Mucosa of rectum (tissue), 2 donors: ENCODE data around the gene TMCC2.
A peak's percentile ranks its signal among the peaks of the same experiment; 100 is the strongest.

Source experiments
- H3K27ac ChIP-seq, 2 donors: one replicate each; pipeline ENCODE4 v1.7.0; 2013; ENCODE audit warnings: inconsistent platforms in 2 of 2, low read depth in 2 of 2, low read length in 2 of 2
- H3K27me3 ChIP-seq, 2 donors: one replicate each; pipeline ENCODE4 v1.7.0; 2013; ENCODE audit warnings: low read length in 2 of 2; ENCODE audit not compliant: control insufficient read depth in 2 of 2, insufficient read depth in 2 of 2
- H3K36me3 ChIP-seq, 2 donors: one replicate each; pipeline ENCODE4 v1.7.0; 2013; ENCODE audit warnings: low read length in 2 of 2; ENCODE audit not compliant: control insufficient read depth in 2 of 2, insufficient read depth in 2 of 2
- H3K4me1 ChIP-seq, 2 donors: one replicate each; pipeline ENCODE4 v1.7.0; 2013; ENCODE audit warnings: low read length in 2 of 2, mild to moderate bottlenecking in 1 of 2; ENCODE audit not compliant: control insufficient read depth in 2 of 2, insufficient read depth in 2 of 2
- H3K4me3 ChIP-seq, 2 donors: one replicate each; pipeline ENCODE4 v1.7.0; 2013; ENCODE audit warnings: low read length in 2 of 2
- H3K9ac ChIP-seq, 2 donors: one replicate each; pipeline ENCODE4 v1.7.0; 2013; ENCODE audit warnings: low read length in 2 of 2, low read depth in 1 of 2, mild to moderate bottlenecking in 1 of 2
- H3K9me3 ChIP-seq, 2 donors: one replicate each; pipeline ENCODE4 v1.7.0; 2013; ENCODE audit warnings: low read length in 2 of 2; ENCODE audit not compliant: control insufficient read depth in 2 of 2
- donor health status: healthy.
- donor health status: Normal muscosa, but diverticular disease.

The TMCC2 gene

DNA sequence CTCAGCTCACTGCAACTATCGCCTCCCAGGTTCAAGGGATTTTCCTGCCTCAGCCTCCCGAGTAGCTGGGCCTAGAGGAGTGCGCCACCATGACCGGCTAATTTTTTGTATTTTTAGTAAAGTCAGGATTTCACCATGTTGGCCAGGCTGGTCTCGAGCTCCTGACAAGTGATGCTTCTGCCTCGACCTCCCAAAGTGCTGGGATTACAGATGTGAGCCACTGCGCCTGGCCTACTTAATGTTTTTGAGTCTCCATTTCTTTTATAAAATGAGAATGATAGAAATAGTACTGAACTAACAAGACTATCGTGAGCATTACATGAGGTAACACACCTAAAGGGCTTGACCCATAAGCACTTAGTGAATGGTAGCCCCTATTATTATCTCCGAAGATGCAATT lies 72.4 kb downstream of the TMCC2 start:
- no peak overlapping the region for H3K4me3 ChIP-seq
- H3K36me3 ChIP-seq = peaks cover 29 to 34% of the 10 kb centered on the region in 2 donors
- H3K4me1 ChIP-seq = peaks cover 13 to 18% of the 10 kb centered on the region in 2 donors
- H3K27me3 ChIP-seq = no peaks in the 10 kb centered on the region
- no peak overlapping the region for H3K9ac ChIP-seq
- no peak overlapping the region for H3K27ac ChIP-seq
- H3K9me3 ChIP-seq = no peaks in the 10 kb centered on the region

DNA sequence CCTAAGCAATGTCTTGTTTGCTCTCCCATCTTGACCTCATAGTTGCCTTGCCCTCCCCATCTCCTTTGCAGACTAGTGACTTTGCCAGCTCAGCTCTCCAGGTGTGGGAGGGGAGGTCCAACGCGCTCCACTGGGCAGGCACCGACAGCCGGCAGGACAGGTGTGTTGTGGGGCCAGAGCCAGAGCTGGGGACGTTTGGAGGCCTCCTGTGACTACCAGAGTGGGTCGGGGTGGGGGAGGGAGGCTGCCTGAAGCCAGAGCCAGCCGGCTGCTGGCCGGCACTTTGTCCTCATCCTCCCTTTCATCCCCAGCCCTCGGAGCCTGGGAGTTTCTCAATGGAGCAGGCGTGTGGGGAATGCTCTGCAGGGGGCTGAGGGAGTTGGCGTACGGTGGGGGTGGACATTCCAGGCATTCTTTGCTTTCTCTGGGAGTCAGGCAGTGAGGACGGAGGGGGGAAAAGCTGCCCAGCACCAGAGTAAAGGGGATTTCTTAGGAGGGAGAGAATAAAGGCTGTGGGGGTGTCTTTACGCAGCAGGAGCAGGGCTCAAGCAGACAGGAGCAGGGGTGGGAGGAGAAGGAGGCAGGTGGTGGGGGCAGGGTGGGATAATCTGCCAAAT lies 73.6 kb downstream of the TMCC2 start:
- no peak overlapping the region for H3K9ac ChIP-seq

DNA sequence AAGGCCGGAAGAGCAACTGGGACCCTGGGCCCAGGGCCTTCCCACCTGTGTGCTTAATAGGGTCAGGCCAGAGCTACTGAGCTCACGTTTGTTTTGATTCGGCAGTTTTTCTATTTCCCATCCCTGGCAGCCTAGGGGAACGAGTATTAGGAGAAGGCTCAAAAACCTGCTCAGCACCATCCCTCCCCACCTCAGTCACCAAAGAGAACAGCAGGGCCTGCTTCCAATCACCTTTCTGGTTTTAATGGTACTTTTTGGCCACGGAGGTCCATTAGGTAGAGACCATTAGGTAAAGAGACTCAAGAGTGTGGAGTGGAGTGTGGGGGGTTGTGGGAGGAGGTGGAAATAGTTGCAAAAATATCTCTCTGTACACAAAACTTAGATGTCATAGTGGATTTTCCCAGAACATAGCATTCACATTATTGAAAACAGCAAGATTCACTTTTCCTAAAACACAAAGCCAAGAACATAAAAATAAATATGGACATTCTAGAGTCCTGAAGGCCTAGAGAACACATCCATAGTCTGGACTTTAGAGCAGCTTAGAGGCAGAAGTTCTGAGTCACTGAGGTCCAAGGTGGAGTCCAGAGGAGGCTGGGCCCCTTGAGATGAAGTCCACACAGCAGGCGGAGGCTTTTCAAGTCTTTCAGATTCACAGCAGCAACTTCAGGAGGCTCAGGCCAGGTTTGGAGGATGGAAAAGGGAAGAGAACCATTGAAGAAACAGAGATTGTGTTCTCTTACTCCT lies 74.3 kb downstream of the TMCC2 start:
- H3K27ac ChIP-seq = peak overlapping the region in 1 of 2 donors; percentile 23
- H3K27me3 ChIP-seq = no peaks in the 10 kb centered on the region
- H3K9ac ChIP-seq = no peak overlapping the region
- H3K36me3 ChIP-seq = peaks cover 43 to 45% of the 10 kb centered on the region in 2 donors
- H3K4me1 ChIP-seq = peaks cover 19 to 25% of the 10 kb centered on the region in 2 donors
- H3K9me3 ChIP-seq = no peaks in the 10 kb centered on the region
- no peak overlapping the region for H3K4me3 ChIP-seq

More for the DNA sequence above, 73.6 kb downstream of the TMCC2 start:
- H3K4me1 ChIP-seq = peaks cover 12 to 20% of the 10 kb centered on the region in 2 donors
- H3K36me3 ChIP-seq = peaks cover 39 to 41% of the 10 kb centered on the region in 2 donors
- H3K9me3 ChIP-seq = no peaks in the 10 kb centered on the region
- H3K27me3 ChIP-seq = no peaks in the 10 kb centered on the region
- H3K27ac ChIP-seq = peak overlapping the region in 1 of 2 donors; percentile 23
- H3K4me3 ChIP-seq = no peak overlapping the region

DNA sequence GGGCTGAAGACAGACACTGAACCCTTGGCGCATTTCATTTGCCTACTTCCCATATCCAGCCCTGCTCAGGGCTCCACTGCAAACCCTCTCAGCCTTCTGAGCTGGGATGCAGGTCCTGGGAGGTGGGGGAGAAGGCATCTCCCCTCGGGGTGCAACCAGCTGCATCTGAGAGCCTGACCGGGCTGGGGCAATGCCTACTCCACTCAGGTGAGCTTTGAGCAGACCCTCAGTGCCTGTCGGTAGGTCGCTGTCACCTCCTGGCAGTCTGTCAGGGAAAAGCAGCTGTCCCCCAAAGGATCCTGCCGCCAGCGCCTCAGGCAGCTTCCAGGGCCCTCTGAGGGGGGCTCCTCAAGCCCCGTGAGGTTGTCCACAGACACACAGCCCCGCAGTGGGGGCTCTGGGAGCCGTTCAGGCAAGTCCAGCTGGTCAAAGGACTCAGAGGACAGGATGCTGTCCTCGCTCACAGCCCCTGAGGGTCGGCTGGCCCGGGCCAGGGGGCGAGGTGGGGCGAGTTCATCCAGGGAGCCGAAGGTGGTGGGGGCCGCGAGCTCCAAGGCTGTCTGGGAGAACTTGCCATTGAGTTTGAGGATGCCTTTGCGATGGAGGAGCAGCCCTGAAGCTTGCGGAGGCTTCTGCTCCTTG lies 75.6 kb downstream of the TMCC2 start:
- H3K36me3 ChIP-seq = peaks cover 54 to 58% of the 10 kb centered on the region in 2 donors
- H3K9ac ChIP-seq = no peak overlapping the region
- H3K4me1 ChIP-seq = peaks cover 33 to 36% of the 10 kb centered on the region in 2 donors
- no peaks in the 10 kb centered on the region for H3K27me3 ChIP-seq
- H3K4me3 ChIP-seq = no peak overlapping the region
- H3K27ac ChIP-seq = no peak overlapping the region
- H3K9me3 ChIP-seq = no peaks in the 10 kb centered on the region

DNA sequence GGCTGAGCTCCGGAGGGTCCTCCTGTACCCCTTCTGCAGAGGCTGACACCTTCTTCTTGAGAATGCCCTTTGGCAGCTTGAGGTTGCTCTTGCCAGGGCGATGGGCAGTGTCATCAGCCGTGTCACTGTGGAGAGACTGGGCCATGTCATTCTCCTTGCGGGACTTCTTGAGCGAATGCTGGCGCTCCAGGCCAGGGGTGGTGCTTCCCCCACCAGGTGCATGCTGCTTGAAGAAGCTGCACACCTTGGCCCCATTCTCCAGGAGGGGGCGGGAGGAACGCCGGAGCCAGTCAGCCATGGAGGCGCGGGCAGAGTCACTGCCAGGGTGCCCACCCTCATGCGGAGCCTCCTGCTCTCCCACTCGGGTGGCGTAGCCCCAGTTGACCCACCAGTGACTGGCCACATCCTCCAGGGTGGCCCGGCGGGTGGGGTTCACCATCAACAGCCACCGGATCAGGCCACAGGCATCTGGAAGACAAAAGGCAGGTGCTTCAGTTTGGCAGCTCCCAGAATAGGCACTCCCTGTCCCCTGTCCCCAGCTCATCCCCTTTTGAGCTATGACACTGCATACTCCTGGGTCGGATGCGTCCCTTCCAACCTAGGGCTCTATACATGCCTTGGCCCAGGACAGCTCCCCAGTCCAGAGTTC lies 76.4 kb downstream of the TMCC2 start:
- H3K27me3 ChIP-seq = no peaks in the 10 kb centered on the region
- H3K4me3 ChIP-seq = no peak overlapping the region
- H3K9me3 ChIP-seq = no peaks in the 10 kb centered on the region
- no peak overlapping the region for H3K9ac ChIP-seq
- H3K27ac ChIP-seq = no peak overlapping the region
- peaks cover 40 to 43% of the 10 kb centered on the region in 2 donors for H3K4me1 ChIP-seq
- peaks cover 60 to 65% of the 10 kb centered on the region in 2 donors for H3K36me3 ChIP-seq

DNA sequence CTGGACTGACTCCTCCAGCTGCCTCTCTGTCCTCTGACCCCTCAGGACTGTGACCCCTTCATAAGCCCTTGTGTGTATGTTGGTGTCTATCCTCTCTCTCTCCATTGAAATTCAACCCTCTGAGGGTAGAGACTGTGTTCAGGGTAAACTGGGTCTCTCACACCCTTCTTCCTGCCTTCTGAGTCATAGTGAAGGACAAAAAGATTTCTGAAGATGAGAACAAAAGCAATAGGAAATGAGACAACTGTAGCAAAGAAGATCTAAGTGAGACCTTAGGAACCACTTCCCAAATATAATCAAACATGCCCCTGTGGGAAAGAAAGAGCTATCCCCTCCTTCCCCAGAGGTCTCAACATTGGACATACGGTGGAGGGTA lies 76.9 kb downstream of the TMCC2 start:
- H3K36me3 ChIP-seq = peaks cover 63 to 68% of the 10 kb centered on the region in 2 donors
- H3K9me3 ChIP-seq = no peaks in the 10 kb centered on the region
- no peaks in the 10 kb centered on the region for H3K27me3 ChIP-seq
- H3K27ac ChIP-seq = no peak overlapping the region
- H3K4me3 ChIP-seq = no peak overlapping the region
- H3K9ac ChIP-seq = no peak overlapping the region
- H3K4me1 ChIP-seq = peaks cover 41 to 43% of the 10 kb centered on the region in 2 donors

DNA sequence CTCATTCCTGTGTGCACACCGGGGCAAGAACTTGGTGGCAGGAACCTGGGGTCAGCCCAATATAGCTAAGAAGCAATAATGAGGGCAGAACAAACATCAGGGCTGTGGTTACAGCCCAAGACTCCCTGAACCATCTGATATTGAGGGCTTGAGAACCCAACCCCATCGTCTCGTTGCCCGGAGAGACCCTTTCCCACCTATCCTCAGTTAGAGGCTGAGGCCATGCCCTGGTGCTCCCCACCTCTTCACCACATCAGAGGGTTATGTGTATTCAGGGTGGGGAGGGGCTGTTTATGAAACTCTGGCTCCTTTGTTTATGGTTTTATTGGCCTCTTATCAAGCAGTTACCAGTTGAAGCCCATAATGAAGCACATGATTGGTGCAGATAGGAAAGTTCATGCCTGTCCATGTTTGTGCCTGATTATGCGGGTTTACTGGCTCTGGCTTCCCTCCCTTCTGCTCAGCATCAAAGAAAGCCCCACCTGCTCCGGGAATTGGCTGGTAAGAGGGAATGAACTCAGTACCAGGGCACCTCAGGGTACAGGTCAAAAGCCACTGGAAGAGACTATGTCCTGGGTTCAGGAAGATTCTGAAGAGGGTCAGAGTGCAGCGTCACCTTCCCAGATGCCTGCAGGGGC lies 79.3 kb downstream of the TMCC2 start:
- Histone ChIP-seq H3K9ac (no peak overlapping the region), H3K27ac (peak overlapping the region; percentile 59), H3K9me3 (no peaks in the 10 kb centered on the region), H3K4me3 (peak overlapping the region in 1 of 2 donors; percentile 5), H3K27me3 (no peaks in the 10 kb centered on the region), H3K4me1 (peaks cover 43 to 52% of the 10 kb centered on the region in 2 donors), H3K36me3 (peaks cover 76 to 87% of the 10 kb centered on the region in 2 donors)

DNA sequence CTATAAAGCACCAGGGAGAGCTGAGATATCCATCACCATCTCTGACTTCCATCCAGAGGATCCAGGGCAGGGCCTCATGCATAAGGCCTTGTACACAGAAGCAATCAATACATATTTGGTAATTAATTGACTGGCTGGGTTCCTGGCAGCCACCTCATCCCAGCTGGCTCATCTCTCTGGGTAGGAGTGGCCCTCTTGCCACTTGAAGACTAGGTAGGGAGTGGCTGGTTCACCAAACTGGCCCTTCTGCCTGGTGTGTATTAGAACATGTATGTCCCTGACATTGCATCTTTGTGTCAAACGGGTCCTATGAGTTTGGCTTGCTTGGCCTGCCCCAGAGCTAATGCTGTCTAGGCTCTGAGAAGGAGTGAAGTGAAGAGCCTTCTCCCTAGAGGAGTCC lies 82.0 kb downstream of the TMCC2 start:
- H3K4me3 ChIP-seq = no peak overlapping the region
- peaks cover 53 to 69% of the 10 kb centered on the region in 2 donors for H3K36me3 ChIP-seq
- H3K9ac ChIP-seq = no peak overlapping the region
- no peaks in the 10 kb centered on the region for H3K27me3 ChIP-seq
- H3K9me3 ChIP-seq = no peaks in the 10 kb centered on the region
- no peak overlapping the region for H3K27ac ChIP-seq
- H3K4me1 ChIP-seq = peaks cover 55 to 74% of the 10 kb centered on the region in 2 donors

DNA sequence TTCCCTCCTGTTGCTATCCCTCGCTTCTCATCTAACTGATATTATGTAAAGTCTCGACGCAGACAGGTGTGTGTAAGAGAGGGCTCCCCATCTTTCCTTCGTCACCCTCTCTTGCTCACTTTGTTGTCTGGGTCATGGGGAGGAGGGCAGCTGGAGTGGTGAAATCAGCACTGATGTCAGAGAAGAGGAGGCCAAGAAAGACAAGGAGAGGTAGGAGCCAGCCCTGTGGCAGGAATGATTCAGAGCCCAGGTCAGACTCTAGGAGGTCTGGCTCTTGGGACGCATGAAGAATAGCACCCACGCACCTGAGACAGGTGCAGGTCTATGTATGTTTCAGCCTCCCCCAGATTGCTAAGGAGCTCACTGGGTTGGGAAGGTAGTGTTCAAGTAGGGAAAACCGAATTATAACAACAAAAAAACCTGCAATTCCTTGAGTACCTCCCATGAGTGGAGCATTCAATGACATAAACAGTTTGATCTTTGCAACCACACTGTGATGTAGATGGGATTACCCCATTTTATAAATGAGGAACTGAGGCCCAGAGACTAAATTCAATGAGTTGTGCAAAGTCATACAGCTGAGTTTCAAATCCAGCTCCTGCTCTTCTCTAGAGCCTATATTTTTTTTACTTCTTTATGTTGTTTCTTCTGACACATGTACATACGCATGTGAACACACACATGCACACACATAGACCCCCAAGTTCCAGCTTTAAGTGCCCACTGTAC lies 83.4 kb downstream of the TMCC2 start:
- H3K27ac ChIP-seq = peak overlapping the region in 1 of 2 donors; percentile 5
- H3K4me3 ChIP-seq = no peak overlapping the region
- no peak overlapping the region for H3K9ac ChIP-seq
- no peaks in the 10 kb centered on the region for H3K27me3 ChIP-seq
- peaks cover 43 to 56% of the 10 kb centered on the region in 2 donors for H3K36me3 ChIP-seq
- H3K4me1 ChIP-seq = peaks cover 67 to 85% of the 10 kb centered on the region in 2 donors
- no peaks in the 10 kb centered on the region for H3K9me3 ChIP-seq
